CD4-positive, alpha-beta T cell treated with Interleukin-1 beta for 1 hour (primary cell): ENCODE data around the gene ITIH1.
"Not testable (repeated sequence)": the region's sequence is repeated elsewhere in the genome, so short reads cannot be mapped to it uniquely, and the experiment has no call there.

ENCODE experiments used
- DNase-seq, 2 donors: peaks; one replicate each; pipeline ENCODE4 v3.0.0-alpha.2; 2020 to 2022

Gene ITIH1

GRCh38 chr3:52774901-52775864, 2.2 kb upstream of the ITIH1 start:
- peak in 1 of 2 donors; percentile 28 for DNase-seq

GRCh38 chr3:52775877-52776276, 1.5 kb upstream of the ITIH1 start:
- DNase-seq, result no peak

- not testable (repeated sequence) for DNase-seq
Observed at GRCh38 chr3:52776486-52776885, 913 bp upstream of the ITIH1 start.

- peak in 1 of 2 donors; percentile 30 for DNase-seq
Observed at GRCh38 chr3:52777959-52778805, 783 bp downstream of the ITIH1 start.

GRCh38 chr3:52779011-52779836, 1.8 kb downstream of the ITIH1 start:
- peak in 1 of 2 donors; percentile 69 for DNase-seq

GRCh38 chr3:52779837-52780585, 2.6 kb downstream of the ITIH1 start:
- no peak for DNase-seq

GRCh38 chr3:52781741-52782140, 4.3 kb downstream of the ITIH1 start:
- no peak for DNase-seq

- DNase-seq, result no peak
Observed at GRCh38 chr3:52782412-52783210, 5.2 kb downstream of the ITIH1 start.

GRCh38 chr3:52783211-52783555, 5.8 kb downstream of the ITIH1 start:
- DNase-seq, result no peak

- no peak for DNase-seq
Observed at GRCh38 chr3:52784021-52784621, 6.7 kb downstream of the ITIH1 start.

- DNase-seq, result no peak
Observed at GRCh38 chr3:52784931-52785590, 7.7 kb downstream of the ITIH1 start.

- no peak for DNase-seq
Observed at GRCh38 chr3:52786330-52787215, 9.2 kb downstream of the ITIH1 start.

- no peak for DNase-seq
Observed at GRCh38 chr3:52787246-52787645, 9.8 kb downstream of the ITIH1 start.

GRCh38 chr3:52787672-52788625, 10.6 kb downstream of the ITIH1 start:
- DNase-seq, result no peak

GRCh38 chr3:52788890-52789745, 11.7 kb downstream of the ITIH1 start:
- DNase-seq, result no peak

- no peak for DNase-seq
Observed at GRCh38 chr3:52789746-52790040, 12.3 kb downstream of the ITIH1 start.

- no peak for DNase-seq
Observed at GRCh38 chr3:52790337-52790736, 12.9 kb downstream of the ITIH1 start.
